Activated CD8-positive, alpha-beta memory T cell treated with anti-CD3 and anti-CD28 coated beads, Interleukin-2, amount 50 U/mL, for 24 hours (primary cell): ENCODE results near the gene ASPG.

Source experiments
- DNase-seq: peaks from one replicate; pipeline ENCODE4 v3.0.0-alpha.2; 2020; ENCODE audit errors: extremely low read depth

ASPG gene

DNA sequence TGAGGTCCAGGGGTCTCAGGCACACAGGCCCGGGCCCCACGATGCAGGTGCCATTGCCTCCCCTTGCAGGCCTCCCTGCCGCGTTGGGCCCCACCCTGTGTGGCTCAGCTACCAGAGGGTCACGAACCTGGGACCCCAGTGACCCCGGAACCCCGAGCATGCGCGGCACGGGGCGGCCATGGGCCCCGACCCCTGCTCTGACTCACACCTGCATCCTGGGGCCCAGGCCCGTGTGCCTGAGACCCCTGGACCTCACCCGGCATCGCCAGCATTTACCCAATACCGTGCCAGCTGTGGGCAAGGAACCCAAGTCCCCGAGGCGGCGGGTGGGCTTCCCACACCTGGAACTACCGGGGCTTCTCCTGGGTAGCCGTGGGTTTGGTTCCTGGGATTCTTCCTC, 78.0 kb downstream of the ASPG start:
- no peak for DNase-seq

DNA sequence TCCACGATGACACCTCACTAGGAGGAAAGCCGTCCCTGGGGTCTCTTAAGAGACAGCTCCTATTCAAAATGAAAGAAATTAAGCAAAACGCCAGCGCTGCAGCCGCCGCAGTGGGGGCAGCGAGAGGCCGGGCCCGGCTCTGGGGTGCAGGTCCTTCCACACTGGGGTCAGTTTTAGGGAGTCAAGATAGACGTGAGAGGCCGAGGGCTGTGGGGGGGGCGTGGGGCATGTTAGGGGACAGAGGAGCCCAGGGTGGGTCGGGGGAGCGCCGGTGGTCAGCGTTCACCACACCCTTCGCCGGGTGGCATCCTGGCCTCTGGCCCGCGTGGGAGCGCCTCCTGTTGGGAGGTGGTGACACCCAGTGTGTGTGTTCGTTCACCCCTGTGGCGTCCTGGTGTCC, 78.5 kb downstream of the ASPG start:
- no peak for DNase-seq

DNA sequence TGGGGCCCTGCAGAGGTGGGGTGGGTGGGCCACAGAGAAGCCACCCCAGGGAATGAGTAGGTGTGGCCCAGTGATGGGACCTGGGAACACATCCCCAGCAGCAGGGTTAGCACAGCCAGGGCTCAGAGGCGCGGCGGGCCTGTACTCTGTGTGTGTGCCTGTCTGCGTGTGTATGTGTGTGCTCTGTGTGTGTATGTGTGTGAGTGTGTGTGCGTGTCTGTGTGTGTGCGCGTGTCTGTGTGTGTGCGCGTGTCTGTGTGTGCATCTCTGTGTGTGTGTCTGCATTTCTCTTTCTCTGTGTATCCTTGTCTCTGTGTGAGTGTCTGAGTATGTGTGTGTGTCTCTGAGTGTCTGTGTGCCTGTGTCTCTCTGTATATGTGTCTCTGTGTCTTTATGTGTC, 79.0 kb downstream of the ASPG start:
- DNase-seq = no peak
